Measurements from ENCODE around the gene PARD3B.

DNA sequence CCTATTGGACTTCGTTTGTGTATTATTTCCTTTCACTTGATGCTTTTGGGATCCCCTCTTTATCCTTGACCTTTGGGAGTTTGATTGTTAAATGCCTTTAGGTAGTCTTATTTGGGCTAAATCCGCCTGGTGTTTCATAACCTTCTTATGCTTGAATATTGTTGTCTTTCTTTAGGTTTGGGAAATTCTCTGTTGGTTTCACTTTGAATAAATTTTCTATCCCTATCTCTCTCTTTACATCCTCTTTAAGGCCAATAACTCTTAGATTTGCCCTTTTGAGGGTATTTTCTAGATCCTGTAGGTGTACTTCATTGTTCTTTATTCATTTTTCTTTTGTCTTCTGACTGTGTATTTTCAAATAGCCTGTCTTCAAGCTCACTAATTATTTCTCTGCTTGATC, 354.7 kb downstream of the PARD3B start:
- TF ChIP-seq POLR2A (IDR thresholded peaks at IDR 0.05; ENCODE audit: low read depth, low read length) (no peak), POLR2AphosphoS5 (IDR thresholded peaks at IDR 0.05; ENCODE audit: low read depth, low read length) (no peak), TAF1 (IDR thresholded peaks at IDR 0.05; ENCODE audit: borderline replicate concordance, low read depth, low read length) (no peak)

Data from GM12892 (cell line).